Activated naive CD4-positive, alpha-beta T cell treated with anti-CD3 and anti-CD28 coated beads, Interleukin-2, amount 10 ng/mL, durations not matched to agents 7 days and 5 days (primary cell): ENCODE measurements around the gene ADAMTSL5.
"Not testable (repeated sequence)": the region's sequence is repeated elsewhere in the genome, so short reads cannot be mapped to it uniquely, and the experiment has no call there.

Experiments
- CTCF ChIA-PET: fragments of 350-600 bp; sonication (Branson Sonifier 250); formaldehyde crosslinking; loops from one replicate; lab custom pipeline; 2021; ENCODE audit warnings: antibody characterized with exemption; lab: Charles Lee
- DNase-seq: peaks from one replicate; pipeline ENCODE4 v3.0.0-alpha.2; 2020
- H3K27ac Mint-ChIP-seq: one replicate; pipeline ENCODE4 v1.8.0; 2021; ENCODE audit warnings: mild to moderate bottlenecking, moderate library complexity, mixed read lengths
- H3K27me3 Mint-ChIP-seq: one replicate; pipeline ENCODE4 v1.8.0; 2021; ENCODE audit warnings: mild to moderate bottlenecking, mixed read lengths
- H3K36me3 Mint-ChIP-seq: one replicate; pipeline ENCODE4 v1.8.0; 2021; ENCODE audit warnings: mixed read lengths
- H3K4me1 Mint-ChIP-seq: one replicate; pipeline ENCODE4 v1.8.0; 2021; ENCODE audit warnings: mixed read lengths
- H3K4me3 Mint-ChIP-seq: one replicate; pipeline ENCODE4 v1.8.0; 2021; ENCODE audit warnings: mild to moderate bottlenecking, moderate library complexity, mixed read lengths
- H3K9me3 Mint-ChIP-seq: one replicate; pipeline ENCODE4 v1.8.0; 2021; ENCODE audit warnings: mixed read lengths

ADAMTSL5 gene

DNA sequence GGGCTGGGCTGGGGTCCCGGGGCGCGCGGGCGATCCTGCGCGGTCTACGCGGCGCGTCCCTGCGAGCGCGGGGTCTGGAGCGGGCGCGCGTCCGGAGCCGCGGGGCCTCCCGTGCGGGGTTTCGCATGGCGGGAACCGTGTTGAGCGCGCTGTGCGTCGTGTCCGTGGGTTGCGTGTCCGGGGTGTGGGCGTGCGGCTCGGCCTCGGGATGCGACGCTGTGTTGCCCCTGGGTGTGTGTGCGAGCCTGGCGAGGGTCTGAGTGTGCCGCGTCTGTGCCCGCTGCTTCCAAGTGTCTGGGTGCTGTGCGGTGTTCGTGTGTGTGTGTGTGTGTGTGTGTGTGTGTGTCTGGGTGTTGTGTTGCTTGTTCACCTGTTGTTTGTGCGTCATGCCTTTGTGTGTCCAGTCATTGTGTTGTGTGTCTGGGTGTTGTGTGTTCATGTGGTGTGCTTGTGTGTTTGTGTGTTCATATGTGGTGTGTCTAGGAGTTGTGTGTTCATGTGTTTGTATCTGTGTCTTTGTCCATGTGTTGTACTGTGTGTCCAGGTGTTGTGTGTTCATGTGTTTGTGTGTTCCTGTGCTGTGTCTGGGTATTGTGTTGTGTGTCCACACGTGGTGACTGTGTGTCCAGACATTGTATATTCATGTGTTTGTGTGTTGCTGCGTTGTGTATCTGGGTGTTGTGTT is 11.6 kb upstream of the ADAMTSL5 start:
- Mint-ChIP-seq H3K4me1 (peaks cover 3% of the 10 kb centered on the region), H3K27ac (no peak overlapping the region), H3K4me3 (no peak overlapping the region), H3K36me3 (no peaks in the 10 kb centered on the region), H3K27me3 (peaks cover 59% of the 10 kb centered on the region), H3K9me3 (no peaks in the 10 kb centered on the region)
- DNase-seq, result no peak
- CTCF ChIA-PET, result no interaction called here

DNA sequence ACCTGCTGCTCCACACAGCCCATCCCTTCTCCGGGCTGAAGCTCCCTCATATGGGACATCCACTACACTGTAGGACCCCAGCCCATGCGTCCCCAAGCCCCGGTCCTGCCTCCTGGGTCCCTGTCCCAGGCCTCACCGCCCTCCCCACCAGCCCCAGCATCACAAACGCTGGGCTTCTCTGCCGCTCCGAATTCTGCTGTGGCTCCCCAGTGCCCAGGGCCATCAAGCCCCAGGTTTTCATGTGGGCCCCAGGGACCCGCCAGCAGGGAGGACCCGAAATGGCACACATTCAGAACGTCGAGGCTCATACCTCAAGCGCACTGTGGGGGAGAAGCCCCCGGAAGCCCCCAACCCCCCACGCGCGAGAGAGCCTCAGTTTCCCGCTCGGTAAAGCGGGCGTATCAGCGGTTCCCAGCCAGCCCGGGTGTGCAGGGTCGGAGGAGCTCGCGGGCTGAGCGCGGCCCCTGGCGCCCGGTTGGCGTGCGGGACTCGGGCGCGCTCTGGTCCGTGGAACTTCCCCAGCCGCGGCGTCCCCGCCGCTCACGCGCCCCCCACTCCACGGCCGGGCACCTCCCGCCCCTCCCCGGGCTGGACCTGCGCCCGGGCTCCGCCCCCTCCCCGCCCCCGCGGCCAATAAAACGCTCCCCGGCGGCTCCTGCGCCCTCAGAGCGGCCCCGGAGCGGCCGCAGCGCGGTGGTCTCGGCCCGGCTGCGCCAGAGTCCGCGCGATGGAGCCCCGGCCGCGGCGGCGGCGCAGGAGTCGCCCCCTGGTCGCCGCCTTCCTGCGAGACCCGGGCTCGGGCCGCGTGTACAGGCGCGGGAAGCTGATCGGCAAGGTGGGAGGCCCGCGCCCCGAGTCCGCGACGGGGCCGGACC is 10.8 kb upstream of the ADAMTSL5 start, which contains the start of gene PLK5:
Gene PLK5 (plus strand): TSS at position 666 of the 875 bp plus-strand sequence. CDS start 2,920 bp downstream, outside the sequence.
- no peak within 1 kb of the TSS for H3K27ac Mint-ChIP-seq
- DNase-seq, result no peak

DNA sequence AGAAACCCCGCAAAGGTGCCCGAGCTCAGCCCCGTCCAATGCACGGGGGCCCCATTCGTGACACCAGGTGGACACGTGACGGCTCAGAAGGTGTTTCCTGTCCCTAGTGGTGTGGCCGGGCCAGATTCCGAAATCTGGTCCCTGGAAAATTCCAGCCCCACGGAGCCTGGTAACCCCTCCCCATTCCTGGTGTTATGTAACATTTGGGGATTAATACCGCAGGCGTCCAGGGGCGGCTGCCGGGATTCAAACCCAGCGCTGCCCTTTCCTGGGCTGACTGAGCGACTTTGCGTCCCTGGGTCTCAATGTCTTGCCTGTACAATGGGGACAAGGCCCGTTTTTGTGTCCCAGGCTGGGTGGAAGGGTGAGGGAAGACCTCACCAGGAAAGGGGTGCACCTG is 10.0 kb upstream of the ADAMTSL5 start:
- DNase-seq, result no peak
- Mint-ChIP-seq H3K27ac (no peak overlapping the region), H3K4me1 (peaks cover 3% of the 10 kb centered on the region), H3K27me3 (peaks cover 73% of the 10 kb centered on the region), H3K36me3 (no peaks in the 10 kb centered on the region), H3K4me3 (no peak overlapping the region), H3K9me3 (no peaks in the 10 kb centered on the region)
- CTCF ChIA-PET, result interaction anchor here (0.6 kb wide), 1 partner anchor 9 kb away, joined by 3 read pairs; no protein-coding TSS in a partner anchor

More for the DNA sequence above, 10.8 kb upstream of the ADAMTSL5 start, which contains the start of gene PLK5:
- CTCF ChIA-PET, result interaction anchor here (0.6 kb wide), 1 partner anchor 9 kb away, joined by 3 read pairs; no protein-coding TSS in a partner anchor
- Mint-ChIP-seq H3K36me3 (no peaks in the 10 kb centered on the region), H3K9me3 (no peaks in the 10 kb centered on the region), H3K4me1 (peaks cover 3% of the 10 kb centered on the region), H3K4me3 (no peak within 1 kb of the TSS), H3K27me3 (peaks cover 65% of the 10 kb centered on the region)

DNA sequence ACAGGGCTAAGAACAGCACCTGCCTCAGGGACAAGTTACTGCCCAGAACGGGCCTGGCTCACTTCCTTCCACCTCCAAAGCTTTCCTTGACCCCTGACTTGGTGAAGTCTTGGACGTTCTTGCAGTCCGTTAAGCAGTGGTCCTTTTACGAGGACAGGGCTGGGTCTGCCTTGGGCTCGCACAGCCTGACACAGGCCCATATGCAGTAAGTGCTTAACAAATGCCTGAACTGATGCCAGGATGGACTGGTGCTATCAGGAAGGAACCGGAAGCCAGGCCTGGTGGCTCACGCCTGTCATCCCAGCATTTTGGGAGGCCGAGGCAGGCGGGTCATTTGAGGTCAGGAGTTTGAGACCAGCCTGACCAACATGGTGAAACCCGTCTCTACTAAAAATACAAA is 9.2 kb upstream of the ADAMTSL5 start:
- Mint-ChIP-seq H3K27ac (no peak overlapping the region), H3K4me1 (peaks cover 3% of the 10 kb centered on the region), H3K27me3 (peaks cover 76% of the 10 kb centered on the region), H3K36me3 (no peaks in the 10 kb centered on the region), H3K4me3 (no peak overlapping the region), H3K9me3 (no peaks in the 10 kb centered on the region)
- DNase-seq, result no peak
- CTCF ChIA-PET, result no interaction called here

GRCh38 chr19:1521636-1522035 is 8.8 kb upstream of the ADAMTSL5 start:
- Mint-ChIP-seq H3K9me3 (no peaks in the 10 kb centered on the region), H3K36me3 (no peaks in the 10 kb centered on the region), H3K4me1 (peaks cover 3% of the 10 kb centered on the region), H3K27ac (no peak overlapping the region), H3K4me3 (no peak overlapping the region), H3K27me3 (peaks cover 77% of the 10 kb centered on the region)
- no peak for DNase-seq
- CTCF ChIA-PET, result no interaction called here

- Mint-ChIP-seq H3K36me3 (no peaks in the 10 kb centered on the region), H3K27me3 (peaks cover 75% of the 10 kb centered on the region)
- CTCF ChIA-PET, result no interaction called here
Observed at GRCh38 chr19:1520203-1520780, 7.5 kb upstream of the ADAMTSL5 start.

DNA sequence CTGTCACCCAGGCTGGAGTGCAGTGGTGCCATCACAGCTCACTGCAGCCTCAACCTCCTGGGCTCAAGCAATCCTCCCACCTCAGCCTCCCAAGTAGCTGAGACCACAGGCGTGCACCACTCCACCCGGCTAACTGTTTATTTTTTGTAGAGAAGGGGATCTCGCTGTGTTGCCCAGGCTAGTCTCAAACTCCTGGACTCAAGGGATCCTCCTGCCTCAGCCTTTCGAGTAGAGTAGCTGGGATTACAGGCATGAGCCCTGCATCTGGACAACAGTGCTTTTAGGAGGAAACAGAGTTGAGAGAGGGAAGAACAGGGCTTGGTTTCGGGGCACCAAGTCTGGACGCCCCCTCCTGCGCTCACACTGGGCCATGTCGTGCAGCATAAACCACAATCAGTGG is 7.0 kb upstream of the ADAMTSL5 start:
- H3K4me1 Mint-ChIP-seq, CTCF ChIA-PET, H3K36me3 Mint-ChIP-seq, DNase-seq, H3K9me3 Mint-ChIP-seq, H3K4me3 Mint-ChIP-seq, H3K27ac Mint-ChIP-seq: not testable (repeated sequence)
- peaks cover 75% of the 10 kb centered on the region for H3K27me3 Mint-ChIP-seq

More at GRCh38 chr19:1520203-1520780, 7.5 kb upstream of the ADAMTSL5 start:
- Mint-ChIP-seq H3K27ac (no peak overlapping the region), H3K4me1 (peaks cover 3% of the 10 kb centered on the region), H3K9me3 (no peaks in the 10 kb centered on the region), H3K4me3 (no peak overlapping the region)
- DNase-seq, result no peak

- no peaks in the 10 kb centered on the region for H3K9me3 Mint-ChIP-seq
- H3K27me3 Mint-ChIP-seq, result peaks cover 75% of the 10 kb centered on the region
- no peak for DNase-seq
- H3K27ac Mint-ChIP-seq, result no peak overlapping the region
- CTCF ChIA-PET, result interaction anchor here (1.3 kb wide), 1 partner anchor 239 kb away, joined by 3 read pairs; no protein-coding TSS in a partner anchor
- no peaks in the 10 kb centered on the region for H3K4me1 Mint-ChIP-seq
- no peaks in the 10 kb centered on the region for H3K36me3 Mint-ChIP-seq
- H3K4me3 Mint-ChIP-seq, result no peak overlapping the region
Observed at GRCh38 chr19:1518471-1518870, 5.7 kb upstream of the ADAMTSL5 start.

DNA sequence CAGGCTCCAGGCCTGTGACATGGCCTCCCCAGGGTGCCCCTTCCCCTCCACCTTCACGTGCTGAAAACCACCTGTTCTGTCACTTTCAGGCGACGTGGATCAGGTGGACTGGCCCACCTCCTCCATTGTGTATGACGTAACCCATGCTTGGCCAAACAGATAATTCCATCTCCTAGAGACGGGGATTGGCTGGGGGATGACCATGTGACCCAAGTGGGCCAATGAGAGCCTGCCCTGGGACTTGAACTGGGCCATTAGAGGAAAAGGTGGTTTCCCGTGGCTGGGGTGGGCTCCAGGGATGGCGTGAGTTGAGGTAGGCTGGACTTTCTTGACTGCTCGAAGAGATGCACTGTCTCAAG is 3.6 kb upstream of the ADAMTSL5 start:
- H3K9me3 Mint-ChIP-seq, result no peaks in the 10 kb centered on the region
- no peak overlapping the region for H3K27ac Mint-ChIP-seq
- H3K27me3 Mint-ChIP-seq, result peaks cover 69% of the 10 kb centered on the region
- CTCF ChIA-PET, result no interaction called here
- H3K36me3 Mint-ChIP-seq, result no peaks in the 10 kb centered on the region
- no peak overlapping the region for H3K4me3 Mint-ChIP-seq
- DNase-seq, result no peak
- peaks cover 5% of the 10 kb centered on the region for H3K4me1 Mint-ChIP-seq

DNA sequence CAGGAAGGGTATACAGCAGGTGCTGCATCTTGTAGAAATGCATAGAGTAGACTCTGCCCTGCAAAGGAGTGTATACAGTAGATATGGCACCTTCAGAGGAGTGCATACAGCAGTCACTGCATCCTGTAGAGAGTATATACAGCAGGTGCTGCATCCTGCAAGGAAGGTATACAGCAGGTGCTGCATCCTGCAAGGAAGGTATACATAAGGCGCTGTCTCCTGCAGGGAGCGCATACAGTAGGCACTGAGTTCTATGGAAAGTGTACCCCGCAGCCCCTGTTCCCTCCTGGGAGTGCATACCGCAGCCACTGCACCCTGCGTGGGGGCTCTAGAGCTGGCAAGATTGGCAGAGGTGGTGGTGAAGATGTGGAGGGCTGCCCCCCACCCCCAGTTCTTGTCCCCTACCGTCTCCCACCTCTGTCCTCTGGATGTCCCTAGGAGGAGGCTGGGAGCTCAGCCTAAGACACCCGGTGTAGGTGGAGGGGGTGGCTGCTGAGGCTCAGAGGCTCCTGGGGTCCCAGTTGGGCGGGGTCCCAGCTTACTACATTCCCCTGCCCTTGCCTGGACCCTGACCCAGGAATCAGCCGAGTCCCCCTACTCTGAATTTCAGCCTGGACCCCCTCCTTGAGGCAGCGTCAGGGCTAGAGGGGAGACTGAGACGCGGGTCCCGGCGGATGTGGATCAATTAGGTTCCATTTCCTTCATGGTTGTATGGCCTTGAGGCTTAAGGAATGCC is 2.3 kb upstream of the ADAMTSL5 start:
- H3K4me3 Mint-ChIP-seq, result no peak overlapping the region
- CTCF ChIA-PET, result interaction anchor here (0.7 kb wide), 1 partner anchor 49 kb away, joined by 3 read pairs; no protein-coding TSS in a partner anchor
- DNase-seq, result no peak
- H3K9me3 Mint-ChIP-seq, result no peaks in the 10 kb centered on the region
- no peaks in the 10 kb centered on the region for H3K36me3 Mint-ChIP-seq
- peaks cover 74% of the 10 kb centered on the region for H3K27me3 Mint-ChIP-seq
- H3K27ac Mint-ChIP-seq, result no peak overlapping the region
- peaks cover 8% of the 10 kb centered on the region for H3K4me1 Mint-ChIP-seq

DNA sequence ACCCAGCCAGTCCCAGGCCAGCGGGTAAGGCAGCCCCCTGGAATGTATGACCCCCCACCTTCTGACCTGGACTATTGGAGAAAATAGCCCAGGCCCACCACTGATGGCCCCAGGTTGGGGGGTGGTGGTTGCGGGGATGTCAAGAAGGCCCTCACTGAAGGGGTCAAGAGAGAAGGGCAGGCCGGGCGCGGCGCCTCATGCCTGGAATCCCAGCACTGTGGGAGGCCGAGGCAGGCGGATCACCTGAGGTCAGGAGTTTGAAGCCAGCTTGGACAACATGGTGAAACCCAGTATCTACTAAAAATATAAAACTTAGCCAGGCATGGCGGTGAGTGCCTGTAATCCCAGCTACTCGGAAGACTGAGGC is 1.5 kb upstream of the ADAMTSL5 start:
- no peak overlapping the region for H3K27ac Mint-ChIP-seq
- CTCF ChIA-PET, result interaction anchor here (0.6 to 0.7 kb wide), 2 partner anchors 9 to 48 kb away, joined by 3 read pairs; no protein-coding TSS in a partner anchor
- DNase-seq, result no peak
- peaks cover 83% of the 10 kb centered on the region for H3K27me3 Mint-ChIP-seq
- no peaks in the 10 kb centered on the region for H3K9me3 Mint-ChIP-seq
- no peaks in the 10 kb centered on the region for H3K36me3 Mint-ChIP-seq
- no peak overlapping the region for H3K4me3 Mint-ChIP-seq
- peaks cover 8% of the 10 kb centered on the region for H3K4me1 Mint-ChIP-seq

DNA sequence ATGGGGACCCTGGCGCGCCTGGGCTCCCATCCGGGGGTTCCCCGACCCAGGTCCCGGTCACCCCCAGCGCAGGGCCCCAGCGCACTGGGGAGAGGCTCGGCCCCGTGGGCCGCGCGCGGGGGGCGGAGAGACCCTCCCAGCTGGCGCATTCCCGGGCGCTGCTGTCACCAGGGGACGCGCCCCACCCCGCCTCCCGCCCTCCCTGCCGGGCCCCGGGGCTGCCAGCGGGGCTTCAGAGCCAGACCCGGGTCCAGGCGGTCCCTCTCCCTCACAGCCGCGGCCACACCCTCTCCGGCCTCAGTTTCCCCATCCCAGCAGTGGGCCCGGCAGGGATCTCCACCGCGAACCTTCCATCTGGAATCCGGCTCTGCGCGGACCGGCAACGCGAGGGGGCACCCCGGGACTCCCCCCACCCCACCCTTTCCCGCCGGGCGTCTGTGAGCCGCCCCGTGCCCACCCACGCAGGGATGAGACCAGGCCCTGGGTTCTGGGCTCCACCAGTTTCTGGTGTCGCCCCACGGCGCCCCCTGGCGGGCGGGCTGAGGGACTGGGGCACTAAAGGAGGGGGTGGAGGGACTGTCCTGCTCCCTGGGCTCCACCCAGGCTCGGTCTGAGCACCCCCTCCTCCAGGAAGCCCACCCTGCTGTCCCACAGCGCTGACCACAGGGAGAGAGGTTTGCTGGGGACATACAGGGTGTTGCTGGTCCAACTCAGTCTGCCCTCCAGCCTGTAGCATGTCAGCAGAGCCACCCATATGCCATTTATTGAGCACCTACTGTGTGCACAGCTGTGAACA is 878 bp upstream of the ADAMTSL5 start:
- peaks cover 8% of the 10 kb centered on the region for H3K4me1 Mint-ChIP-seq
- no peaks in the 10 kb centered on the region for H3K9me3 Mint-ChIP-seq
- H3K36me3 Mint-ChIP-seq, result no peaks in the 10 kb centered on the region
- peak; percentile 77 for DNase-seq
- H3K4me3 Mint-ChIP-seq, result peak overlapping the region; percentile 26
- CTCF ChIA-PET, result interaction anchor here (0.6 kb wide), 1 partner anchor 10 kb away, joined by 3 read pairs; no protein-coding TSS in a partner anchor
- H3K27me3 Mint-ChIP-seq, result peaks cover 83% of the 10 kb centered on the region
- no peak overlapping the region for H3K27ac Mint-ChIP-seq
